Skeletal muscle cell (primary cell): ENCODE results near the gene YY1AP1.
"Not testable (repeated sequence)": the region's sequence is repeated elsewhere in the genome, so short reads cannot be mapped to it uniquely, and the experiment has no call there.

Source experiments
- DNase-seq: peaks from one replicate; pipeline ENCODE4 v3.0.0-alpha.2; 2010; ENCODE audit warnings: low read depth
- H3K4me3 ChIP-seq: 2 replicates; pipeline ENCODE4 v1.5.1; 2011; ENCODE audit warnings: low read depth, mild to moderate bottlenecking, control low read depth, low read length, moderate library complexity

YY1AP1 gene

GRCh38 chr1:155688324-155689080, at the start of gene YY1AP1:
Gene YY1AP1, minus strand, starts transcription at chr1:155688774. Its CDS starts 8,338 bp downstream, at chr1:155680436.
- DNase-seq = peak; percentile 62
- H3K4me3 ChIP-seq = peak within 1 kb of the TSS; percentile 88

- no peak overlapping the region for H3K4me3 ChIP-seq
- peak; percentile 12 for DNase-seq
Measured at GRCh38 chr1:155729031-155729898, 40.7 kb upstream of the YY1AP1 start.

- DNase-seq = no peak
- no peak overlapping the region for H3K4me3 ChIP-seq
Measured at GRCh38 chr1:155725142-155725541, 36.6 kb upstream of the YY1AP1 start.

- H3K4me3 ChIP-seq = no peak overlapping the region
- no peak for DNase-seq
Measured at GRCh38 chr1:155719703-155720102, 31.1 kb upstream of the YY1AP1 start.

GRCh38 chr1:155718524-155719115, 30.0 kb upstream of the YY1AP1 start:
- DNase-seq, H3K4me3 ChIP-seq: not testable (repeated sequence)

- DNase-seq = no peak
- H3K4me3 ChIP-seq = no peak overlapping the region
Measured at GRCh38 chr1:155717041-155717440, 28.5 kb upstream of the YY1AP1 start.

GRCh38 chr1:155715777-155716176, 27.2 kb upstream of the YY1AP1 start:
- no peak for DNase-seq
- H3K4me3 ChIP-seq = no peak overlapping the region

- DNase-seq, H3K4me3 ChIP-seq: not testable (repeated sequence)
Measured at GRCh38 chr1:155715056-155715455, 26.5 kb upstream of the YY1AP1 start.

- no peak overlapping the region for H3K4me3 ChIP-seq
- DNase-seq = no peak
Measured at GRCh38 chr1:155713075-155713474, 24.5 kb upstream of the YY1AP1 start.

GRCh38 chr1:155712636-155713035, 24.1 kb upstream of the YY1AP1 start:
- H3K4me3 ChIP-seq, DNase-seq: not testable (repeated sequence)

- H3K4me3 ChIP-seq, DNase-seq: not testable (repeated sequence)
Measured at GRCh38 chr1:155711457-155711856, 22.9 kb upstream of the YY1AP1 start.

- H3K4me3 ChIP-seq = no peak overlapping the region
- no peak for DNase-seq
Measured at GRCh38 chr1:155709391-155709790, 20.8 kb upstream of the YY1AP1 start.

GRCh38 chr1:155706139-155706538, 17.6 kb upstream of the YY1AP1 start:
- no peak for DNase-seq
- no peak overlapping the region for H3K4me3 ChIP-seq

- not testable (repeated sequence) for DNase-seq, H3K4me3 ChIP-seq
Measured at GRCh38 chr1:155704414-155704813, 15.8 kb upstream of the YY1AP1 start.

GRCh38 chr1:155703216-155703615, 14.6 kb upstream of the YY1AP1 start:
- no peak overlapping the region for H3K4me3 ChIP-seq
- DNase-seq = no peak

- DNase-seq, H3K4me3 ChIP-seq: not testable (repeated sequence)
Measured at GRCh38 chr1:155701675-155702074, 13.1 kb upstream of the YY1AP1 start.

- DNase-seq, H3K4me3 ChIP-seq: not testable (repeated sequence)
Measured at GRCh38 chr1:155699062-155699461, 10.5 kb upstream of the YY1AP1 start.

GRCh38 chr1:155698382-155699038, 9.9 kb upstream of the YY1AP1 start:
- no peak for DNase-seq
- no peak overlapping the region for H3K4me3 ChIP-seq

- DNase-seq, H3K4me3 ChIP-seq: not testable (repeated sequence)
Measured at GRCh38 chr1:155697616-155698015, 9.0 kb upstream of the YY1AP1 start.

GRCh38 chr1:155697046-155697445, 8.5 kb upstream of the YY1AP1 start:
- H3K4me3 ChIP-seq = no peak overlapping the region
- no peak for DNase-seq
